Measurements from ENCODE around the gene TRMT44.

DNA sequence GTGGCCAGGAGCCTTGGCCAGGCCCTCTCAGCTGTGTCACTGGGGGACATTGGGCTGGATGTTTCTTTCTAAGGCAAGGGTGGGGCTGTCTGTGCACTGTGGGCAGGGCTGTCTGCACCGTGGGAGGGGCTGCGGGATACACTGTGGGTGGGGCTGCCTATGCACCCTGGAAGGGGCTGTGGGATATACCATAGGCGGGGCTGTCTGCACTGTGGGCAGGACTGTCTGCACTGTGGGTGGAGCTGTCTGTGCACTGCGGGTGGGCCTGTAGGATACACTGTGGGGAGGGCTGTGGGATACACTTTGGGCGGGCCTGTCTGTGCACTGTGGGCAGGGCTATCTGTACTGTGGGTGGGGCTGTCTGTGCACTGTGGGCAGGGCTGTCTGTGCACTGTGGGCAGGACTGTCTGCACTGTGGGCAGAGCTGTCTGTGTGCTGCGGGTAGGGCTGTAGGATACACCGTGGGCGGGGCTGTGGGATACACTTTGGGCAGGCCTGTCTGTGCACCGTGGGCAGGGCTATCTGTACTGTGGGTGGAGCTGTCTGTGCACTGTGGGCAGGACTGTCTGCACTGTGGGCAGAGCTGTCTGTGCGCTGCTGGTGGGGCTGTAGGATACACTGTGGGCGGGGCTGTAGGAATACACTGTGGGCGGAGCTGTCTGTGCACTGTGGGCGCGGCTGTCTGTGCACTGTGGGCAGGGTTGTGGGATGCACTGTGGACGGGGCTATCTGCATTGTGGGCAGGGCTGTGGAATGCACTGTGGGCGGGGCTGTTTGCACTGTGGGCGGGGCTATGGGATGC is 31.1 kb upstream of the TRMT44 start:
- TF ChIP-seq SP1 (IDR thresholded peaks at IDR 0.05) = no peak
- no peak for TF ChIP-seq BHLHE40 (IDR thresholded peaks at IDR 0.05; ENCODE audit: borderline replicate concordance)
- TF ChIP-seq LEF1 (IDR thresholded peaks at IDR 0.05; ENCODE audit: borderline replicate concordance) = no peak
- no peak for TF ChIP-seq CTBP1 (IDR thresholded peaks at IDR 0.05; ENCODE audit: borderline replicate concordance)
- TF ChIP-seq HDGF (IDR thresholded peaks at IDR 0.05; ENCODE audit: borderline replicate concordance) = no peak
